Keratinocyte (primary cell): ENCODE results near the gene S1PR4. TPM values are rescaled to one million over a fixed set of nuclear protein-coding genes. Genes with fewer than 3 reads are reported as not detected.

Experiments used
- DNase-seq: peaks from one replicate; pipeline ENCODE4 v3.0.0-alpha.2; 2011; ENCODE audit warnings: low read depth, missing footprints, low spot score
- FAIRE-seq: peaks from 2 replicates; lab custom pipeline; 2011; peaks lifted over from hg19 to GRCh38; lab: Jason Lieb, UNC
- H2AFZ ChIP-seq: 2 replicates; pipeline ENCODE4 v1.6.0; 2012; ENCODE audit warnings: low read length, control low read depth, inconsistent platforms; ENCODE audit not compliant: control insufficient read depth
- H3K27ac ChIP-seq: 2 replicates; pipeline ENCODE4 v1.5.1; 2011; ENCODE audit warnings: low read length; ENCODE audit not compliant: control insufficient read depth, insufficient read depth
- H3K27me3 ChIP-seq: 3 replicates; pipeline ENCODE4 v1.6.0; 2011; ENCODE audit warnings: low read length; ENCODE audit not compliant: control insufficient read depth, insufficient read depth; ENCODE audit errors: extremely low read depth
- H3K36me3 ChIP-seq, 2 experiments: 2 replicates in 1 of 2; 3 replicates in 1 of 2; pipeline ENCODE4 v1.5.1; 2011; ENCODE audit warnings: low read length in 2 of 2, mild to moderate bottlenecking in 1 of 2; ENCODE audit not compliant: control insufficient read depth in 2 of 2, insufficient read depth in 2 of 2; ENCODE audit errors: extremely low read depth in 1 of 2
- H3K4me1 ChIP-seq: 3 replicates; pipeline ENCODE4 v1.5.1; 2011; ENCODE audit warnings: low read length; ENCODE audit not compliant: control insufficient read depth, insufficient read depth; ENCODE audit errors: extremely low read depth
- H3K4me2 ChIP-seq: 3 replicates; pipeline ENCODE4 v1.6.0; 2011; ENCODE audit warnings: low read depth, low read length; ENCODE audit not compliant: control insufficient read depth, insufficient read depth; ENCODE audit errors: extremely low read depth
- H3K4me3 ChIP-seq, 3 experiments: fragments of 200-600 bp in 1 of 3; sonication (generic) in 1 of 3; 2 replicates in 2 of 3; 3 replicates in 1 of 3; pipeline ENCODE4 v1.5.1; 2011 to 2016; ENCODE audit warnings: low read length in 3 of 3, mild to moderate bottlenecking in 3 of 3, control low read depth in 2 of 3, inconsistent platforms in 1 of 3, low read depth in 1 of 3, mixed read lengths in 1 of 3, mixed run types in 1 of 3, moderate library complexity in 1 of 3; ENCODE audit not compliant: control insufficient read depth in 2 of 3, insufficient read depth in 2 of 3; ENCODE audit errors: extremely low read depth in 1 of 3
- H3K79me2 ChIP-seq: 2 replicates; pipeline ENCODE4 v1.6.0; 2012; ENCODE audit warnings: low read length; ENCODE audit not compliant: control insufficient read depth, insufficient read depth
- H3K9ac ChIP-seq: 3 replicates; pipeline ENCODE4 v1.6.0; 2011; ENCODE audit warnings: low read length; ENCODE audit not compliant: control insufficient read depth, insufficient read depth; ENCODE audit errors: extremely low read depth
- H3K9me1 ChIP-seq: 3 replicates; pipeline ENCODE4 v1.6.0; 2011; ENCODE audit warnings: low read length; ENCODE audit not compliant: control insufficient read depth, insufficient read depth; ENCODE audit errors: extremely low read depth
- H3K9me3 ChIP-seq: 2 replicates; pipeline ENCODE4 v1.5.1; 2012; ENCODE audit warnings: low read depth, low read length; ENCODE audit not compliant: control insufficient read depth
- H4K20me1 ChIP-seq: 3 replicates; pipeline ENCODE4 v1.6.0; 2011; ENCODE audit warnings: low read length; ENCODE audit not compliant: control insufficient read depth, insufficient read depth; ENCODE audit errors: extremely low read depth
- EZH2 ChIP-seq: IDR thresholded peaks from one replicate; pipeline ENCODE4 v1.6.1; 2012; ENCODE audit warnings: inconsistent platforms, mild to moderate bottlenecking, low read length, moderate library complexity
- dilution Hi-C: fragments of 300-500 bp; cut with MboI; formaldehyde crosslinking; loops from one replicate; pipeline ENCODE4 v1.7.0; 2020; ENCODE audit warnings: low sequenced_read_pairs; ENCODE audit not compliant: extremely low pct_ligation_motif_present
- polyA plus RNA-seq, 5 experiments: library from polyadenylated mRNA; depleted of rRNA in 3 of 5; stranded (reverse) in 3 of 5; stranded (forward) in 1 of 5; unstranded in 1 of 5; fragments of >200 nt; gene quantifications; 1 replicate in 1 of 5; 2 replicates in 3 of 5; 3 replicates in 1 of 5; pipeline versions ENCODE4 v1.2.1 to v1.2.3, GENCODE V29; 2011 to 2012; ENCODE audit warnings: missing spikeins in 2 of 5, low read depth in 1 of 5, low replicate concordance in 1 of 5
- TF ChIP-seq, protein P1 (sequence below), 3 experiments: IDR thresholded peaks in 1 of 3; conservative IDR thresholded peaks in 1 of 3; optimal IDR thresholded peaks in 1 of 3; 2 replicates in 2 of 3; 3 replicates in 1 of 3; pipeline versions ENCODE3 to v1.5.1; 2011; ENCODE audit warnings: low read length in 3 of 3, mild to moderate bottlenecking in 3 of 3, moderate library complexity in 2 of 3, control low read depth in 1 of 3, inconsistent platforms in 1 of 3; ENCODE audit not compliant: insufficient read depth in 2 of 3; ENCODE audit errors: extremely low read depth in 1 of 3

The S1PR4 gene
- polyA plus RNA-seq, 1 donor (not counting 4 experiments of a cell fraction or from before 2014, with no cell fraction given) = 0.08 TPM

GRCh38 chr19:3150739-3151329 is 27.7 kb upstream of the S1PR4 start:
- Histone ChIP-seq H3K79me2 (peaks cover 59% of the 10 kb centered on the region), H3K36me3 (peaks cover 46 to 58% of the 10 kb centered on the region in 2 experiments), H3K27me3 (no peaks in the 10 kb centered on the region), H3K9ac (no peak overlapping the region), H2AFZ (no peak overlapping the region), H3K9me1 (no peaks in the 10 kb centered on the region), H3K4me3 (no peak overlapping the region), H4K20me1 (no peaks in the 10 kb centered on the region), H3K4me2 (no peak overlapping the region), H3K9me3 (no peaks in the 10 kb centered on the region), H3K4me1 (peaks cover 15% of the 10 kb centered on the region), H3K27ac (no peak overlapping the region)
- dilution Hi-C loops = no loop called here
- FAIRE-seq (no peak), DNase-seq (no peak)
- TF ChIP-seq, protein P1, sequence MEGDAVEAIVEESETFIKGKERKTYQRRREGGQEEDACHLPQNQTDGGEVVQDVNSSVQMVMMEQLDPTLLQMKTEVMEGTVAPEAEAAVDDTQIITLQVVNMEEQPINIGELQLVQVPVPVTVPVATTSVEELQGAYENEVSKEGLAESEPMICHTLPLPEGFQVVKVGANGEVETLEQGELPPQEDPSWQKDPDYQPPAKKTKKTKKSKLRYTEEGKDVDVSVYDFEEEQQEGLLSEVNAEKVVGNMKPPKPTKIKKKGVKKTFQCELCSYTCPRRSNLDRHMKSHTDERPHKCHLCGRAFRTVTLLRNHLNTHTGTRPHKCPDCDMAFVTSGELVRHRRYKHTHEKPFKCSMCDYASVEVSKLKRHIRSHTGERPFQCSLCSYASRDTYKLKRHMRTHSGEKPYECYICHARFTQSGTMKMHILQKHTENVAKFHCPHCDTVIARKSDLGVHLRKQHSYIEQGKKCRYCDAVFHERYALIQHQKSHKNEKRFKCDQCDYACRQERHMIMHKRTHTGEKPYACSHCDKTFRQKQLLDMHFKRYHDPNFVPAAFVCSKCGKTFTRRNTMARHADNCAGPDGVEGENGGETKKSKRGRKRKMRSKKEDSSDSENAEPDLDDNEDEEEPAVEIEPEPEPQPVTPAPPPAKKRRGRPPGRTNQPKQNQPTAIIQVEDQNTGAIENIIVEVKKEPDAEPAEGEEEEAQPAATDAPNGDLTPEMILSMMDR (optimal IDR thresholded peaks at IDR 0.05 in 1 of 3, IDR thresholded peaks at IDR 0.05 in 1 of 3, conservative IDR thresholded peaks at IDR 0.05 in 1 of 3; ENCODE audit: extremely low read depth in 1 of 3, insufficient read depth in 2 of 3, low read length in 3 of 3) = no peak
- TF ChIP-seq EZH2 = no peak

DNA sequence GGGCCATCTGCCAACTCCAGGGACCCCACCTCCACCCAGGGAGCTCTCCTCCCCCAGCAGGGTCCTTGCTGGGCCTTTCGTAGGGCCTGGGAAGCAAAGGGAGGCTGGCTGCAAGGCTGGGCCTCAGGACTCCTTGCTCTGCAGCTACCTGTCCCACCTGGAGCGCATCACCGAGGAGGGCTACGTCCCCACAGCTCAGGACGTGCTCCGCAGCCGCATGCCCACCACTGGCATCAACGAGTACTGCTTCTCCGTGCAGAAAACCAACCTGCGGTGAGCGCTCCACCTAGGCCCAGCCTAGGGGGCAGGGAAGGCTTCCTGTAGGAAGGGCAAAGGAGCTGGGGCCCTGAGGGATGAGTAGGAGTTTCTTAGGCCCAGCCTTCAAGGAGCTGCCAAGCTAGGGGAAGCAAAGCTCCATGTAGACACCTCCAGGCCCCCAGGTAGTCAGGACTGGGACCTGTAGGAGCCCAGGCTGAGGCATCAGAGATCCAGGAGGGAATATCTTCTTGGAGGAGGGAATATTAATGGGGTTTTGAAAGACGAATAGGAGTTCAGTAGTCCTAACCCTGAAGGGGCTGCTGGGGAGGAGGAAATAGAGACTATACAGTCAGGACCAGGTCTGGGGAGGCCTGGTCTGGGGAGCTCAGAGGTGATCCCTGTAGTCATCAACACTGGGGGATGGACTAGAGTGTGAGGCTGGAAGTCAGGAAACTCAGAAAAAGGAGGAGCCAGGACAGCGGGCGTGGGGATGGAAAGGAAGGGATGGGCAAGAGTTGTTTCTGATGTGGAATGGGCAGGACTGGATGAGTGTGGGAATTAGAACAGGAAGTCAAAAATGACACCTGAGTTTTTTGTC is 26.8 kb upstream of the S1PR4 start:
- no peak overlapping the region for H3K4me3 ChIP-seq
- dilution Hi-C loops = no loop called here
- DNase-seq (no peak), FAIRE-seq (no peak)
- H3K9ac ChIP-seq = no peak overlapping the region
- H3K79me2 ChIP-seq = peaks cover 55% of the 10 kb centered on the region
- no peak overlapping the region for H3K4me2 ChIP-seq
- no peaks in the 10 kb centered on the region for H4K20me1 ChIP-seq
- TF ChIP-seq EZH2 = no peak
- TF ChIP-seq, protein P1 (optimal IDR thresholded peaks at IDR 0.05 in 1 of 3, IDR thresholded peaks at IDR 0.05 in 1 of 3, conservative IDR thresholded peaks at IDR 0.05 in 1 of 3; ENCODE audit: extremely low read depth in 1 of 3, insufficient read depth in 2 of 3, low read length in 3 of 3) = no peak
- H3K27ac ChIP-seq = no peak overlapping the region
- peaks cover 47 to 56% of the 10 kb centered on the region in 2 experiments for H3K36me3 ChIP-seq
- H3K9me3 ChIP-seq = no peaks in the 10 kb centered on the region
- H3K9me1 ChIP-seq = no peaks in the 10 kb centered on the region
- H3K27me3 ChIP-seq = no peaks in the 10 kb centered on the region
- peaks cover 16% of the 10 kb centered on the region for H3K4me1 ChIP-seq
- no peak overlapping the region for H2AFZ ChIP-seq
